ENCODE measurements around the gene CYP4F22.
A peak's percentile ranks its signal among the peaks of the same experiment; 100 is the strongest.

DNA sequence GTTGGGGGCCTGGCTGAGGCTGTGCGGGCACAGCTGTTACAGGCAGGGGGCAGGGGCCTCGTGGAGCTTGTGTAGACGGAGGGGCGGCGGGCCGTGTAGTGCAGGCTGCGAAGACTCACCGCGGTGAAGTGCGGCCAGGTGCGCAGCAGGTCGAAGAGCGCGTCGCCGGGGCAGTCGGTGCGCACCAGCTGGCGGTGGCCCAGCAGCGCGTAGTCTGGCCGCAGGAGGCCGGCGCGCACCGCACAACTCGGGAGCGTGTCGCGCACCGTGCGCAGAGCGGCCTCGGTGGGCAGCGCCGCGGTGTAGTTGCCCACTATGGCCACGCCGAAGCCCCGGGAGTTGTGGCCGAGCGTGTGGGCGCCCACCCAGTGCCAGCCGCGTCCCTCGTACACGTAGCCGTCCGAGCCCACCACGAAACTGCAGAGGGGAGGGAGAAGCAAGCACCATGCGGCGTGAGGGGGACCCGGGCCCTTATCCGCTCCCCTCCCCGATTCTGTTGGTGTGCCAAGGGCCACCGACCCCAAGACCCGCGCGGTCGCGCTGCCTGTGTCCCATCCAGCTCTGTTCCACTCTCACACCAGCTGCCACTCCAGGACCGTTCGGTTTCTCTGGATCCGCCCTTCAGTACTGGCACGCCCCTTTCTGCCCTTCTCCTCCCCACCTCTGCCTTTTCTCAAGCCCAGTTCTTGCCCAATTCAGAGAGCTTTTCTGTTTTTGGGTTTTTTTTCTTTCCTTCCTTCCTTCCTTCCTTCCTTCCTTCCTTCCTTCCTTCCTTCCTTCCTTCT, 38.6 kb upstream of the CYP4F22 start:
- no peak for TF ChIP-seq POLR2A (IDR thresholded peaks at IDR 0.05; ENCODE audit: control extremely low read depth in 1 of 2, low read depth in 2 of 2, low read length in 2 of 2)
- TF ChIP-seq, protein P1, sequence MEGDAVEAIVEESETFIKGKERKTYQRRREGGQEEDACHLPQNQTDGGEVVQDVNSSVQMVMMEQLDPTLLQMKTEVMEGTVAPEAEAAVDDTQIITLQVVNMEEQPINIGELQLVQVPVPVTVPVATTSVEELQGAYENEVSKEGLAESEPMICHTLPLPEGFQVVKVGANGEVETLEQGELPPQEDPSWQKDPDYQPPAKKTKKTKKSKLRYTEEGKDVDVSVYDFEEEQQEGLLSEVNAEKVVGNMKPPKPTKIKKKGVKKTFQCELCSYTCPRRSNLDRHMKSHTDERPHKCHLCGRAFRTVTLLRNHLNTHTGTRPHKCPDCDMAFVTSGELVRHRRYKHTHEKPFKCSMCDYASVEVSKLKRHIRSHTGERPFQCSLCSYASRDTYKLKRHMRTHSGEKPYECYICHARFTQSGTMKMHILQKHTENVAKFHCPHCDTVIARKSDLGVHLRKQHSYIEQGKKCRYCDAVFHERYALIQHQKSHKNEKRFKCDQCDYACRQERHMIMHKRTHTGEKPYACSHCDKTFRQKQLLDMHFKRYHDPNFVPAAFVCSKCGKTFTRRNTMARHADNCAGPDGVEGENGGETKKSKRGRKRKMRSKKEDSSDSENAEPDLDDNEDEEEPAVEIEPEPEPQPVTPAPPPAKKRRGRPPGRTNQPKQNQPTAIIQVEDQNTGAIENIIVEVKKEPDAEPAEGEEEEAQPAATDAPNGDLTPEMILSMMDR (IDR thresholded peaks at IDR 0.05; ENCODE audit: control extremely low read depth in 1 of 3, insufficient read depth in 1 of 3, low read depth in 1 of 3, low read length in 3 of 3) = no peak
- no peak for TF ChIP-seq POLR2AphosphoS5 (IDR thresholded peaks at IDR 0.05; ENCODE audit: low read depth, low read length)
- no peak for TF ChIP-seq ZNF274 (IDR thresholded peaks at IDR 0.05; ENCODE audit: borderline replicate concordance, extremely low read depth, low read length)
- TF ChIP-seq RNF2 (IDR thresholded peaks at IDR 0.05; ENCODE audit: borderline replicate concordance, low read depth, low read length, missing control alignments, poor library complexity, severe bottlenecking) = no peak
- TF ChIP-seq EZH2 (IDR thresholded peaks at IDR 0.05; ENCODE audit: low read depth, low read length, severe bottlenecking) = peak; percentile 61
- TF ChIP-seq YY1 (IDR thresholded peaks at IDR 0.05; ENCODE audit: low read depth, low read length) = no peak
- no peak for TF ChIP-seq USF2 (IDR thresholded peaks at IDR 0.05; ENCODE audit: low read length)
- no peak for TF ChIP-seq EP300 (IDR thresholded peaks at IDR 0.05; ENCODE audit: borderline replicate concordance in 1 of 2, low read depth in 2 of 2, low read length in 2 of 2)
- no peak for TF ChIP-seq CBX5 (IDR thresholded peaks at IDR 0.05; ENCODE audit: low read depth, low read length)
- peak; percentile 83 for TF ChIP-seq MAX (IDR thresholded peaks at IDR 0.05)
- no peak for TF ChIP-seq SP2 (IDR thresholded peaks at IDR 0.05; ENCODE audit: low read length)
- no peak for TF ChIP-seq KDM5A (IDR thresholded peaks at IDR 0.05; ENCODE audit: low read length)
